GM13977 (cell line): ENCODE measurements around the gene LARGE1.
A peak's percentile ranks its signal among the peaks of the same experiment; 100 is the strongest.

Experiments
- DNase-seq: peaks from one replicate; pipeline ENCODE4 v3.0.0; 2012; ENCODE audit warnings: low spot score
- in situ Hi-C: fragments of 300-500 bp; cut with MboI; formaldehyde crosslinking; loops from one replicate; pipeline ENCODE4 v1.12.0; 2022; ENCODE audit warnings: low sequenced_read_pairs, low pct_unique_long_range_greater_than_20kb, mixed read lengths, inconsistent platforms; ENCODE audit not compliant: unreplicated experiment
- TF ChIP-seq, protein P1 (sequence below): IDR thresholded peaks from 2 replicates; pipeline ENCODE4 v1.5.1; 2012; ENCODE audit warnings: mild to moderate bottlenecking, control low read depth; ENCODE audit not compliant: insufficient read depth; ENCODE audit errors: extremely low read depth, missing control alignments

Gene LARGE1

DNA sequence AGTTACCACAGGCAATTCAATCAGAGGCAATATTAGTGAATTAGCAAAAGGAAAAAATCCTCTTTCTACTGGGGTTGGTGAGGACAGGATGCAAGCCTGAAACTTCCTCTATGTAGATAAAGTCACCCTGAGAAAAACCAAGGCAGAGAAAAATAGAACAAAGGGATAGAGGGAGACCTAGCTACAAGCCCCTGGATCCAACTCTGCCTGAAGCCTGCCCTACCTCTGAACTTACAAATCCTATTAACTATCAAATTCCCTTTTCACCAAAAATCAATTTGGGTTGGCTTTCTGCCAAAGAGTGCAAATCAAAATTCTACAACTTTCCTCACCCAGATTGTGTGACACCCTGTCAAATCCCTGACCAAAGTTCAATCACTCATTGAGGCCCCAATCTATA lies 161.3 kb downstream of the LARGE1 start:
- TF ChIP-seq, protein P1, sequence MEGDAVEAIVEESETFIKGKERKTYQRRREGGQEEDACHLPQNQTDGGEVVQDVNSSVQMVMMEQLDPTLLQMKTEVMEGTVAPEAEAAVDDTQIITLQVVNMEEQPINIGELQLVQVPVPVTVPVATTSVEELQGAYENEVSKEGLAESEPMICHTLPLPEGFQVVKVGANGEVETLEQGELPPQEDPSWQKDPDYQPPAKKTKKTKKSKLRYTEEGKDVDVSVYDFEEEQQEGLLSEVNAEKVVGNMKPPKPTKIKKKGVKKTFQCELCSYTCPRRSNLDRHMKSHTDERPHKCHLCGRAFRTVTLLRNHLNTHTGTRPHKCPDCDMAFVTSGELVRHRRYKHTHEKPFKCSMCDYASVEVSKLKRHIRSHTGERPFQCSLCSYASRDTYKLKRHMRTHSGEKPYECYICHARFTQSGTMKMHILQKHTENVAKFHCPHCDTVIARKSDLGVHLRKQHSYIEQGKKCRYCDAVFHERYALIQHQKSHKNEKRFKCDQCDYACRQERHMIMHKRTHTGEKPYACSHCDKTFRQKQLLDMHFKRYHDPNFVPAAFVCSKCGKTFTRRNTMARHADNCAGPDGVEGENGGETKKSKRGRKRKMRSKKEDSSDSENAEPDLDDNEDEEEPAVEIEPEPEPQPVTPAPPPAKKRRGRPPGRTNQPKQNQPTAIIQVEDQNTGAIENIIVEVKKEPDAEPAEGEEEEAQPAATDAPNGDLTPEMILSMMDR, result no peak
- in situ Hi-C loops, result no loop called here
- no peak for DNase-seq

DNA sequence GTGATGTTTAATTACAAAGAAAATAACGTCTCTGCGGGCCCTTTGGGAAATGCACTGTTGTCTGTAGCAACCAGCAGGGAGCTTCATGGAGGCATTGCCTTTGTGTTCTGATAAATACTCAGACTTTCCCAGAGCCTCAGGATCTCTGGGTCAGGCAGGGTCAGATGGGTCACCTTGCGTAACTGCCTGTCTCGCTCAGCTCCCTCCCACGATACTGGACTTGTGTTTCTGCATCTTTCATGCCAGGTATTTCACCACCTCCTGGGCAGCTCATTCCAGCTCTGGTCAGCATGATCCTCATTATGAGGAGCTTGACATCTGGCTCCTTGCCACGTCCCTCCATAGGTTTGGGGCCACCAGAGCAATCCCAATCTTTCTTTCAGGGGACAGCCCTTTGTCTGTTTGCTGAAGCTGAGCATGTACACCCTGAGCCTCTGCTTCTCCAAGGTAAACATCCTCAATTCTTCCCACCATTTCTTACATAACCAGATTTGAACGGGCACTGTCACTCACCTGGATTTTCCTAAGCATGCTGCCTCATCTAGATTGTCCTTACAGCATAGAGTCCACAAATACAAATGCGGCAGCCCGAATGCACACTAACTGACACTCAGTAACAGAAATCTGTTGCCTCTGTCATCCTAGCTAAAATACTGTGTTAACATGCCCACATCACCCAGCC lies 162.3 kb downstream of the LARGE1 start:
- in situ Hi-C loops, result no loop called here
- TF ChIP-seq, protein P1, result no peak
- no peak for DNase-seq

DNA sequence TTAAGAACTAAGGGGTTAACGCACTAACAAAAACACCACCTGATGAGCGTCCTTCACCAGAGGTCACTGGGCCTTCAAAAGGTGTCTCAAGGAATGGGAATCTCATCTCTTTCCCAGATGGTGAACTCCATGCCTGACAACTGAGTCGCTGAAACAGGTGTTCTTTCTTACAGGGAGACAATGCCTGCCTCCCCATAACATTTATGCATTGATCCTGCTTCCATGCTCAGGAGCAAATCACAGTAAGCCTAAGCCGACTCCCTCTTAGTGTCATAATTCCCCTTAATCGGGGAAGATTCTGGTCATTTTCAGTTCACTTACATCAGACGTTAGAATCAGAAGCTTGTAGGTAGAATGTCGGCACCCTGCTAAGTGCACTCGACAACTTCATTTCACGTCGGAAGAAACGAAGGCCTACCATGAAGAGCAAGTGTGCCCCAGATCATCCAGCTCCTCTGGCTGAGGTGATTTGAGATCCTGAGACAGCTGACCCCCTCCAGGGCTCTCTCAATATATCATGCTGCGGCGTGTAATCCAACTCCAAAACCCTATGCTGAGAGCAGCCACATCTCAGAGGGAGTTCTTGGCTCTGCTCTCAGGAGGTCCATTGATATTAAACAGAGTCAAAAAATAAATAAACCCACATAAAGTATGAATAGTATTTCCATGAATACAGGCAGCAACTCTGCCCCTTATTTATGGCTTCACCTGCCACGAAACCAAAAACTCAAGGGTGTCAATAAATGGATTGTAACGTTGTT lies 163.1 kb downstream of the LARGE1 start:
- no peak for DNase-seq
- in situ Hi-C loops, result no loop called here
- TF ChIP-seq, protein P1, result no peak

DNA sequence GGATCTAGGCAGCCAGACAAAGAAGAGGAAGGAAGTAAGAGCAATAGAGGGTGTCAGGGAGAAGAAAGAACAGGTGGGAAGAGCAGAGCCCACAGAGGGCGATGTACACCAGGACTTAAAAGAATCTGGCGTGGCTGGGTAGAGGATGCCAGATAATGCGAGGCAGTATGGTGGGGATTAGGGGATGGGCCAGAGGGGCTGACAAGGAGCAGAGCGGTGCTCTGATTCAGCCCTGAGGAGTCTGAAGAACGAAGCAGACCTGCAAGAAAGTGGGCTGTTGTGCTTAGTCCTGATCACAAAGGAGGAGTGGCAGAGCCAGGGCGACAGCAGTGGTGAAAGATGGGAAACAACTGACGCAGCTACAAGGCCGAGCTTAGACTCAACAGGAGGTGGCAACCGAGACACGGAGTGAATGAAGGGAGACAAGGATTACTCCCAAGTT lies 163.7 kb downstream of the LARGE1 start:
- DNase-seq, result no peak
- in situ Hi-C loops, result no loop called here
- TF ChIP-seq, protein P1, result peak; percentile 11

DNA sequence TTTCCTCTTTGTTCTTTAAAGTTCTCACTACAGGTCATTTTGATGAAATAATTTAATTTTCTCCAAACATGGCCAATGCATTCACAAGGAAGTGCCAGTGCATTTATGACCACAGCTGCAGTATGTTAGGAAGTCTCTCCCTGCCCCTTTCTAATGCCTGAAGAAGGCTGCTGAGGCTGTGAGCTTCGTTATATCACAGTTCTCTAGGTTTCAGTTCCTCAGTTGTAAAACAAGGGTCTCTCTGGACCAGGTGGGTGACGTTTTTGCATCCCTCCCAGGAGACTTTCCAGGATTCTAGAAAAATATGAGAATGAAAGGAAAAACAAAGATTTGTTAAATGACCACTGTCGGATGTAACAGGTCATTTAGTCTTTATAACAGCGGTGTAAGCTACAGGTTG lies 171.6 kb downstream of the LARGE1 start:
- in situ Hi-C loops, result no loop called here
- TF ChIP-seq, protein P1, result no peak

DNA sequence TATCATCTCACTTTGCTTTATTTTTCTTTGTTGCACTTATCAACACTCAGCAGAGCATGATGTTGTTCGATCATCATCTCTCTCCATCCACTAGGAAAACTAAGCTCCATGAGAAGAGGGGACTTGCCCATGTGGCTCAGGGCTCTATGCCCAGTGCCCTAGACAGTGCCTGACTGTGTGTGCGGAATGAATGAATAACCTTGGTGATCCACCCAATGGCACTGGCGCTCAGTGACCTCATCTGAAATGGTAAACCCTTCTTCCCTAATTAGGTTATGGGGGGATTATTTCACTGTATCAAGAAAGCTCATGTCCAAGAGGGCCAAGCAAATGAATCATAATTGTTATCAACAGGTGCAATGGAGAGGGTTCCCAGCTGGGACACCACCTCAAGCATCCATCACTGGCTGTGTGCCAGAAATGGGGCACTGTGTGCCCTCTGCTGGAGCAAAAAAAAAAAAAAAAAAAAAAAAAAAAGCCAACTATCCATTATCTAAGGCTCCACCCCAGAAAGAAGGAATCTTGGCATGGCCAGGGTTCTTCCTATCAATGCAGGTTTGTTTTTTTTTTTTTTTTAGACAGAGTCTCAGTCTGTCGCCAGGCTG lies 172.6 kb downstream of the LARGE1 start:
- in situ Hi-C loops, result no loop called here
- TF ChIP-seq, protein P1, result no peak
- DNase-seq, result no peak

More for the DNA sequence above, 171.6 kb downstream of the LARGE1 start:
- no peak for DNase-seq
